Left ventricle myocardium inferior (tissue), 1 donor: ENCODE measurements around the gene RMND5A. TPM values are rescaled to one million over a fixed set of nuclear protein-coding genes. Genes with fewer than 3 reads are reported as not detected.

Experiments used
- DNase-seq: peaks from one replicate; pipeline ENCODE4 v3.0.0-alpha.2; 2020
- H3K27ac ChIP-seq: fragments of 200-600 bp; replicated peaks from 2 replicates; pipeline ENCODE4 v1.8.0; 2021
- H3K27me3 ChIP-seq: fragments of 200-600 bp; 2 replicates; pipeline ENCODE4 v1.8.0; 2021; ENCODE audit warnings: low read depth
- H3K36me3 ChIP-seq: fragments of 200-600 bp; 2 replicates; pipeline ENCODE4 v1.8.0; 2021
- H3K4me1 ChIP-seq: fragments of 200-600 bp; 2 replicates; pipeline ENCODE4 v1.8.0; 2021
- H3K4me3 ChIP-seq: fragments of 200-600 bp; 2 replicates; pipeline ENCODE4 v1.8.0; 2021; ENCODE audit warnings: mild to moderate bottlenecking, moderate library complexity
- H3K9me3 ChIP-seq: fragments of 200-600 bp; replicated peaks from 2 replicates; pipeline ENCODE4 v1.8.0; 2021
- CTCF ChIP-seq: fragments of 200-600 bp; IDR thresholded peaks from 2 replicates; pipeline ENCODE4 v1.8.0; 2021; ENCODE audit warnings: antibody characterized with exemption, mild to moderate bottlenecking, borderline replicate concordance
- intact Hi-C: fragments of 100-400 bp; cut with micrococcal nuclease; formaldehyde crosslinking; loops from one replicate; pipeline ENCODE4 v1.11.0; 2022
- total RNA-seq: library from RNA; stranded (reverse); fragmentation: NEBNext Ultra II Directional; extraction: Animal tissue kit (Norgen Biotek cat#: 25700); gene quantifications from one replicate; pipeline ENCODE4 v1.2.1, GENCODE V29; 2021
- donor health status: DM: no; HTN: yes; CAD: no; lungs with severe emphysema.

Gene RMND5A
- total RNA-seq, 1 donor from 2014 or later, result 93.7 TPM

GRCh38 chr2:86686905-86687304 lies 33.2 kb upstream of the RMND5A start:
- Histone ChIP-seq H3K4me1 (no peaks in the 10 kb centered on the region), H3K27me3 (no peaks in the 10 kb centered on the region), H3K27ac (no peak overlapping the region), H3K36me3 (no peaks in the 10 kb centered on the region), H3K4me3 (no peak overlapping the region), H3K9me3 (peaks cover under 1% of the 10 kb centered on the region)
- TF ChIP-seq CTCF, result no peak
- no peak for DNase-seq
- intact Hi-C loops, result no loop called here

- Histone ChIP-seq H3K36me3 (no peaks in the 10 kb centered on the region), H3K27me3 (no peaks in the 10 kb centered on the region), H3K27ac (no peak overlapping the region), H3K9me3 (peaks cover 41% of the 10 kb centered on the region), H3K4me1 (no peaks in the 10 kb centered on the region), H3K4me3 (no peak overlapping the region)
- no peak for DNase-seq
- intact Hi-C loops, result no loop called here
- TF ChIP-seq CTCF, result no peak
Measured at GRCh38 chr2:86695053-86695691, 24.9 kb upstream of the RMND5A start.

GRCh38 chr2:86697551-86698104 lies 22.5 kb upstream of the RMND5A start:
- Histone ChIP-seq H3K27me3 (no peaks in the 10 kb centered on the region), H3K4me3 (no peak overlapping the region), H3K27ac (no peak overlapping the region), H3K36me3 (no peaks in the 10 kb centered on the region), H3K4me1 (no peaks in the 10 kb centered on the region), H3K9me3 (peaks cover 33% of the 10 kb centered on the region)
- no peak for DNase-seq
- TF ChIP-seq CTCF, result no peak
- intact Hi-C loops, result no loop called here

- Histone ChIP-seq H3K4me3 (no peak overlapping the region), H3K4me1 (peaks cover 27% of the 10 kb centered on the region), H3K36me3 (no peaks in the 10 kb centered on the region), H3K27me3 (no peaks in the 10 kb centered on the region), H3K27ac (peak overlapping the region; percentile 7), H3K9me3 (peaks cover 4% of the 10 kb centered on the region)
- intact Hi-C loops, result no loop called here
- no peak for TF ChIP-seq CTCF
- DNase-seq, result no peak
Measured at GRCh38 chr2:86700690-86701089, 19.4 kb upstream of the RMND5A start.

- peak; percentile 41 for TF ChIP-seq CTCF
- Histone ChIP-seq H3K27ac (peak overlapping the region; percentile 92), H3K4me1 (peaks cover 32% of the 10 kb centered on the region)
Measured at GRCh38 chr2:86703704-86704361, 16.3 kb upstream of the RMND5A start.

More at GRCh38 chr2:86703704-86704361, 16.3 kb upstream of the RMND5A start:
- H3K36me3 ChIP-seq, result no peaks in the 10 kb centered on the region
- intact Hi-C loops, result no loop called here
- DNase-seq, result peak; percentile 39
- peaks cover 9% of the 10 kb centered on the region for H3K9me3 ChIP-seq
- H3K4me3 ChIP-seq, result peak overlapping the region; percentile 42
- no peaks in the 10 kb centered on the region for H3K27me3 ChIP-seq
